Prostate gland (tissue), 2 donors: ENCODE results near the gene DHX15. TPM values are rescaled to one million over a fixed set of nuclear protein-coding genes. Genes with fewer than 3 reads are reported as not detected.

Experiments
- DNase-seq: peaks from one replicate; pipeline ENCODE4 v3.0.0-alpha.2; 2019; ENCODE audit warnings: low spot score
- H3K27ac ChIP-seq, 2 donors: fragments of 200-600 bp; sonication (generic); 2 replicates each; pipeline ENCODE4 v1.5.1; 2017 to 2019
- H3K27me3 ChIP-seq: fragments of 200-600 bp; sonication (generic); replicated peaks from 2 replicates; pipeline ENCODE4 v1.5.1; 2019; ENCODE audit not compliant: insufficient read depth
- H3K36me3 ChIP-seq, 2 donors: fragments of 200-600 bp; sonication (generic); 1 replicate in 1 of 2; 2 replicates in 1 of 2; pipeline versions ENCODE4 v1.5.1 to v1.8.1; 2017 to 2019
- H3K4me1 ChIP-seq: fragments of 200-600 bp; sonication (generic); replicated peaks from 2 replicates; pipeline ENCODE4 v1.5.1; 2019
- H3K4me3 ChIP-seq, 2 donors: fragments of 200-600 bp; sonication (generic); 2 replicates each; pipeline ENCODE4 v1.5.1; 2017 to 2019
- H3K9me3 ChIP-seq: fragments of 200-600 bp; sonication (generic); 2 replicates; pipeline ENCODE4 v1.5.1; 2017
- POLR2A ChIP-seq: fragments of 450-650 bp; IDR thresholded peaks from one replicate; pipeline ENCODE4 v1.6.1; 2016; ENCODE audit warnings: antibody characterized with exemption, mild to moderate bottlenecking
- POLR2AphosphoS5 ChIP-seq: sonication (generic); formaldehyde crosslinking; IDR thresholded peaks from one replicate; pipeline ENCODE4 v1.6.1; 2017; ENCODE audit warnings: antibody characterized with exemption
- WGBS: methylation state at CpG from one replicate; pipeline ENCODE4 v1.1.5; 2018; 5-methylcytosine and 5-hydroxymethylcytosine counted together
- intact Hi-C: fragments of 100-400 bp; cut with DNase I; formaldehyde crosslinking; loops from one replicate; pipeline ENCODE4 v1.14.2; 2022
- total RNA-seq, 2 donors: library from RNA; depleted of rRNA; stranded (reverse); fragments of >200 nt; gene quantifications; one replicate each; pipeline ENCODE4 v1.1.0, GENCODE V29; 2016
- TF ChIP-seq, protein P1 (sequence below), 4 experiments: fragments of 200-600 bp in 2 of 4; fragments of 450-650 bp in 2 of 4; sonication (generic) in 2 of 4; IDR thresholded peaks; 1 replicate in 3 of 4; 2 replicates in 1 of 4; pipeline ENCODE4 v1.5.1; 2016 to 2019; ENCODE audit warnings: antibody characterized with exemption in 4 of 4, mild to moderate bottlenecking in 2 of 4, moderate library complexity in 2 of 4

DHX15 gene
- total RNA-seq, 2 donors from 2014 or later = 86.1 to 109 TPM

DNA sequence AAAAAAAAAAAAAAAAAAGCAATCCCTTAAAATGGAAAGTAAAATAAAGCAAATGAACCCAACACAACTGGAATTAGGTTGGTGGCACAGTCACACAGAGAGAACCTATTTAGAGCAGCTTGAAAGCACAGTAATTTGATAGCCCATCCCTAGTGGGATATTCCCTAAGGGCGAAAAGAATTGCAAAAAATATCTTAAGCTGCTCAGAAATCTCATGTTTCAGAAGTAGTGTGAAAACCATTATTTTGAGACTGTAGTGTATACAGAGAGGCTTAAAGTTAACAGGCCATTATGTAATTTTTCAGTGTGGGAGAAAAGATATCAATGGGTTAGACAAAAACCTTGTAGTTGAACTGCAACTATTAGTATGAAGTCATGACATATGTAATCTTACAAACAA, 40.0 kb upstream of the DHX15 start:
- Histone ChIP-seq H3K4me3 (no peak overlapping the region), H3K9me3 (no peaks in the 10 kb centered on the region), H3K36me3 (no peaks in the 10 kb centered on the region), H3K4me1 (no peaks in the 10 kb centered on the region), H3K27ac (no peak overlapping the region), H3K27me3 (no peaks in the 10 kb centered on the region)
- intact Hi-C loops = no loop called here
- 41% methylated on average over 1 of the region's 1 CpG for WGBS
- TF ChIP-seq POLR2AphosphoS5 = no peak
- TF ChIP-seq POLR2A = no peak
- DNase-seq = no peak

DNA sequence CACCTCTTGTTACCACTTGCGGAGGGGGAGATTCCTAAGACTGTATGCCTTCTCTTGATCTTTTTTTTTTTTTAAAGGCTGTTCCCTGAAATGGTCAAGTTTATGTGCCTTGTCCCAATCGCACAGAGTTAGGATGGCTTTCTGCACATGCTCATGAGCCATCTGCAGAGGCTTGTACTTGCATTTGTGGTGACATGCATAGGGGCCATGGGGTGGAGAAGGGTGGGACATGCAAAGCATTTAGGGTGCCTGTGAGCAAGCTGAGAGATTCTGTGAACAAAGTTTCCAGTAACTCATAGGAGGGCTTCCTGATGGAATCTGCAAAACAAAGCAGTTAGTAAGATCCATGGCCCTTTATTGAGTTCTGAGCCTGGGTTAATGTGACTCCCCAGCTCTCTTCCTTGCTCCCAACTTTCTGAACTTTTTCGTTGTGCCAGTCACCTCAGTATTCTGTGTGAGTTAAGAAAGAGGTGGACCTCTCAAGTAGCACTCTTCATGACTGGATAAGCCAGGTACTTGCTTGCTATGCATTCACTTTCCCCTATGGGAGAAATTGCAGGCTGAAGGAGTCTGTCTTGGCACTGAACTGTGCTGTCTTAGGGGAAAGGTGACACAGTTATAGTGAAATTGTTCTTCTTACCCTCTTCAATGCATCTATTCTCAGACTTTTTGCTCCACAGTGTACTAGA, 37.9 kb upstream of the DHX15 start:
- no peak for DNase-seq
- Histone ChIP-seq H3K9me3 (no peaks in the 10 kb centered on the region), H3K27ac (no peak overlapping the region), H3K4me1 (no peaks in the 10 kb centered on the region), H3K36me3 (no peaks in the 10 kb centered on the region), H3K27me3 (no peaks in the 10 kb centered on the region), H3K4me3 (no peak overlapping the region)
- TF ChIP-seq POLR2AphosphoS5 (no peak), POLR2A (no peak)
- TF ChIP-seq, protein P1, sequence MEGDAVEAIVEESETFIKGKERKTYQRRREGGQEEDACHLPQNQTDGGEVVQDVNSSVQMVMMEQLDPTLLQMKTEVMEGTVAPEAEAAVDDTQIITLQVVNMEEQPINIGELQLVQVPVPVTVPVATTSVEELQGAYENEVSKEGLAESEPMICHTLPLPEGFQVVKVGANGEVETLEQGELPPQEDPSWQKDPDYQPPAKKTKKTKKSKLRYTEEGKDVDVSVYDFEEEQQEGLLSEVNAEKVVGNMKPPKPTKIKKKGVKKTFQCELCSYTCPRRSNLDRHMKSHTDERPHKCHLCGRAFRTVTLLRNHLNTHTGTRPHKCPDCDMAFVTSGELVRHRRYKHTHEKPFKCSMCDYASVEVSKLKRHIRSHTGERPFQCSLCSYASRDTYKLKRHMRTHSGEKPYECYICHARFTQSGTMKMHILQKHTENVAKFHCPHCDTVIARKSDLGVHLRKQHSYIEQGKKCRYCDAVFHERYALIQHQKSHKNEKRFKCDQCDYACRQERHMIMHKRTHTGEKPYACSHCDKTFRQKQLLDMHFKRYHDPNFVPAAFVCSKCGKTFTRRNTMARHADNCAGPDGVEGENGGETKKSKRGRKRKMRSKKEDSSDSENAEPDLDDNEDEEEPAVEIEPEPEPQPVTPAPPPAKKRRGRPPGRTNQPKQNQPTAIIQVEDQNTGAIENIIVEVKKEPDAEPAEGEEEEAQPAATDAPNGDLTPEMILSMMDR (IDR thresholded peaks at IDR 0.05) = no peak
- WGBS = 81% methylated on average over 3 of the region's 3 CpGs
- intact Hi-C loops = no loop called here

DNA sequence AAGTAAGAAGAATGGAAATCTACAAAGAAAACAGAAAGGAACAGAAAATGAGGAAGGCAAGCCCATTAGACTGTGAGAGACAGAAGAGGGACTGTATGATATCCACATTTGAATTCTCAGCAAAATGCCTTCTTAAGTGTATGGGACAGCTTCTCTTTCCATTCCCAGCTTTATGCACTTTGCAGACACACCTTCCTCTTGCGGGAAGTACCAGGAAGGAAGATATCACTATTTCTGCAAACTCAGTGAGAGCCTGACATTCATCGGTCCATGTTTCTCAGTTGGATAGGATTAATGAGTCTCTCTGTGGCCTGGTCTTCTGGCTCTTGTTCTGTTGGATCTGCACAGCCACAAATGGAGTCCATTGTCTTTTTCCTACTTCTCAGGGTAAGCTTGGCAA, 31.6 kb upstream of the DHX15 start:
- Histone ChIP-seq H3K27ac (no peak overlapping the region), H3K9me3 (no peaks in the 10 kb centered on the region), H3K36me3 (no peaks in the 10 kb centered on the region), H3K4me1 (no peaks in the 10 kb centered on the region), H3K27me3 (no peaks in the 10 kb centered on the region), H3K4me3 (no peak overlapping the region)
- DNase-seq = no peak
- WGBS = 96% methylated on average over 2 of the region's 2 CpGs
- TF ChIP-seq, protein P1 (IDR thresholded peaks at IDR 0.05) = no peak
- TF ChIP-seq POLR2A = no peak
- TF ChIP-seq POLR2AphosphoS5 = no peak
- intact Hi-C loops = no loop called here

GRCh38 chr4:24614881-24615280, 30.5 kb upstream of the DHX15 start:
- WGBS = 90% methylated on average over 3 of the region's 3 CpGs
- Histone ChIP-seq H3K27ac (no peak overlapping the region), H3K27me3 (no peaks in the 10 kb centered on the region), H3K36me3 (no peaks in the 10 kb centered on the region), H3K4me1 (no peaks in the 10 kb centered on the region), H3K9me3 (no peaks in the 10 kb centered on the region), H3K4me3 (no peak overlapping the region)
- TF ChIP-seq POLR2A = no peak
- no peak for TF ChIP-seq POLR2AphosphoS5
- TF ChIP-seq, protein P1 (IDR thresholded peaks at IDR 0.05) = no peak
- intact Hi-C loops = no loop called here
- no peak for DNase-seq

DNA sequence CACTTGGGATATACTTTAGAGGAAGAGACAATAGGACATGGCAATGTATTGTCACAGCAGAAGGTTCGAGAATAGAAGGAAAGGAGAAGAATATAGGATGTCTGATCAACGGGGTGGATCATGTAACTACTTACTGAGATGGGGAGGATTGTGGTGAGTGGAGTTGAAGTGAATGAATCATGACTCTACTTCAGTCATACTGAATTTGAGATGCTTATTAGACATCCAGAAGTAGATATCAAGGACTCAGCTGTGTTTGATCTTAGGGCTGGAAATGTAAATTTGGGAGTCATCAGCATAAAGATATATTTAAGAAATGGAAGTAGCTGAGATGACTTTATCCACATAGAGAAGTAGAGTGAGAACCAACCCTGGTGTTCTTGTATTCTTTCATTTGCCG, 29.1 kb upstream of the DHX15 start:
- Histone ChIP-seq H3K9me3 (no peaks in the 10 kb centered on the region), H3K27me3 (no peaks in the 10 kb centered on the region), H3K36me3 (no peaks in the 10 kb centered on the region), H3K27ac (no peak overlapping the region), H3K4me1 (no peaks in the 10 kb centered on the region), H3K4me3 (no peak overlapping the region)
- TF ChIP-seq, protein P1 (IDR thresholded peaks at IDR 0.05) = no peak
- no peak for TF ChIP-seq POLR2A
- no peak for TF ChIP-seq POLR2AphosphoS5
- WGBS = 91% methylated on average over 3 of the region's 3 CpGs
- no peak for DNase-seq
- intact Hi-C loops = no loop called here
